DOHH2 (cell line): ENCODE data around the gene SSMEM1.
"Not testable (repeated sequence)": the region's sequence is repeated elsewhere in the genome, so short reads cannot be mapped to it uniquely, and the experiment has no call there.

Experiments
- EZH2phosphoT487 ChIP-seq: fragments of 200-600 bp; sonication (generic); IDR thresholded peaks from 2 replicates; pipeline ENCODE4 v1.6.1; 2017; ENCODE audit warnings: borderline replicate concordance, mild to moderate bottlenecking, antibody characterized with exemption, low read length, moderate library complexity, mixed read lengths
- TF ChIP-seq, protein P1 (sequence below): fragments of 200-600 bp; sonication (generic); IDR thresholded peaks from one replicate; pipeline ENCODE4 v1.5.1; 2014; ENCODE audit warnings: antibody characterized with exemption, mild to moderate bottlenecking, low read depth, low read length; ENCODE audit not compliant: poor library complexity, severe bottlenecking

DNA sequence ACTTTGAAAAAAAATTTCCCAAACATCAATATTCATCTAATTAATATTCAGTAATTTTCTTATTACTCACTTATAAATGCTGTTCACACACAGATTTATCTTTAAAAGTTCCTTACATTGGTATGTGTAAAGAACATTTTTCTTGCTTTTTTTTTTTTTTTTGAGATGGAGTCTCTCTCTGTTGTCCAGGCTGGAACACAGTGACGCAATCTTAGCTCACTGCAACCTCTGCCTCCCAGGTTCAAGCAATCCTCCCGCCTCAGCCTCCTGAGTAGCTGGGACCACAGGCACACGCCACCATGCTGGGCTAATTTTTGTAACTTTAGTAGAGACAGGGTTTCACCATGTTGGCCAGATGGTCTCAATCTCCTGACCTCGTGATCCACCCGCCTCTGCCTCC is 23.3 kb upstream of the SSMEM1 start:
- TF ChIP-seq, protein P1, sequence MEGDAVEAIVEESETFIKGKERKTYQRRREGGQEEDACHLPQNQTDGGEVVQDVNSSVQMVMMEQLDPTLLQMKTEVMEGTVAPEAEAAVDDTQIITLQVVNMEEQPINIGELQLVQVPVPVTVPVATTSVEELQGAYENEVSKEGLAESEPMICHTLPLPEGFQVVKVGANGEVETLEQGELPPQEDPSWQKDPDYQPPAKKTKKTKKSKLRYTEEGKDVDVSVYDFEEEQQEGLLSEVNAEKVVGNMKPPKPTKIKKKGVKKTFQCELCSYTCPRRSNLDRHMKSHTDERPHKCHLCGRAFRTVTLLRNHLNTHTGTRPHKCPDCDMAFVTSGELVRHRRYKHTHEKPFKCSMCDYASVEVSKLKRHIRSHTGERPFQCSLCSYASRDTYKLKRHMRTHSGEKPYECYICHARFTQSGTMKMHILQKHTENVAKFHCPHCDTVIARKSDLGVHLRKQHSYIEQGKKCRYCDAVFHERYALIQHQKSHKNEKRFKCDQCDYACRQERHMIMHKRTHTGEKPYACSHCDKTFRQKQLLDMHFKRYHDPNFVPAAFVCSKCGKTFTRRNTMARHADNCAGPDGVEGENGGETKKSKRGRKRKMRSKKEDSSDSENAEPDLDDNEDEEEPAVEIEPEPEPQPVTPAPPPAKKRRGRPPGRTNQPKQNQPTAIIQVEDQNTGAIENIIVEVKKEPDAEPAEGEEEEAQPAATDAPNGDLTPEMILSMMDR: not testable (repeated sequence)
- not testable (repeated sequence) for TF ChIP-seq EZH2phosphoT487
